Measurements from ENCODE around the gene SLC66A1. TPM values are rescaled to one million over a fixed set of nuclear protein-coding genes. Genes with fewer than 3 reads are reported as not detected.
A peak's percentile ranks its signal among the peaks of the same experiment; 100 is the strongest.

SLC66A1 gene
- polyA plus RNA-seq, 2 of the 4 experiments (the other 2 are of a cell fraction), result 5.6 to 12.6 TPM

- no peak for ATAC-seq
- POLR2A ChIA-PET, result no interaction called here
- no peaks in the 10 kb centered on the region for H3K4me1 ChIP-seq
- CTCF ChIA-PET, result interaction anchor here (1.1 kb wide), 1 partner anchor 9 kb away, joined by 3 read pairs; no protein-coding TSS in a partner anchor
- TF ChIP-seq GATA3 (IDR thresholded peaks at IDR 0.05; ENCODE audit: borderline replicate concordance), result no peak
- no peak for TF ChIP-seq TP53 (CRISPR knock-in tag; IDR thresholded peaks at IDR 0.05)
- no peak for TF ChIP-seq HEYL (CRISPR knock-in tag; IDR thresholded peaks at IDR 0.05)
- no peak for TF ChIP-seq MAX (IDR thresholded peaks at IDR 0.05)
- no peak for TF ChIP-seq ZSCAN20 (CRISPR knock-in tag; IDR thresholded peaks at IDR 0.05)
- TF ChIP-seq RCOR1 (IDR thresholded peaks at IDR 0.05; ENCODE audit: low read depth, low read length), result no peak
- H3K27ac ChIP-seq, result no peak overlapping the region
- no peak overlapping the region for H3K4me3 ChIP-seq
- WGBS (ENCODE audit: missing lambda C conversion rate), result 89% methylated on average over 13 of the region's 19 CpGs
- FAIRE-seq, result no peak
- DNase-seq (ENCODE audit: low read depth in 1 of 2, low spot score in 1 of 2), result no peak
- H3K4me2 ChIP-seq, result no peak overlapping the region
- no peaks in the 10 kb centered on the region for H3K9me3 ChIP-seq
These were observed 13.3 kb downstream of the SLC66A1 start for GRCh38 chr1:19325368-19325957.

GRCh38 chr1:19325958-19326747 is 14.0 kb downstream of the SLC66A1 start:
- peak in 1 of 2 experiments; percentile 49; a peak in 3 of 6 replicates for ATAC-seq
- TF ChIP-seq ZFP36 (IDR thresholded peaks at IDR 0.05; ENCODE audit: borderline replicate concordance, partially characterized antibody), result peak; percentile 28
- TF ChIP-seq NPAS2 (CRISPR knock-in tag; IDR thresholded peaks at IDR 0.05; ENCODE audit: borderline replicate concordance), result no peak
- no peak overlapping the region for H3K27ac ChIP-seq
- CTCF ChIA-PET, result interaction anchor here (1.1 kb wide), 1 partner anchor 10 kb away, joined by 3 read pairs; no protein-coding TSS in a partner anchor
- H3K4me2 ChIP-seq, result no peak overlapping the region
- H3K4me3 ChIP-seq, result no peak overlapping the region
- H3K9me3 ChIP-seq, result no peaks in the 10 kb centered on the region
- 90% methylated on average over 14 of the region's 32 CpGs for WGBS (ENCODE audit: missing lambda C conversion rate)
- POLR2A ChIA-PET, result no interaction called here
- no peaks in the 10 kb centered on the region for H3K4me1 ChIP-seq
- no peak for DNase-seq (ENCODE audit: low read depth in 1 of 2, low spot score in 1 of 2)
- no peak for FAIRE-seq

GRCh38 chr1:19326748-19327065 is 14.6 kb downstream of the SLC66A1 start:
- TF ChIP-seq EHMT2 (IDR thresholded peaks at IDR 0.05; ENCODE audit: low read depth) (no peak), ZFP36 (IDR thresholded peaks at IDR 0.05; ENCODE audit: borderline replicate concordance, partially characterized antibody) (no peak)
- ChIA-PET POLR2A (no interaction called here), CTCF (no interaction called here)
- ATAC-seq, result no peak
- Histone ChIP-seq H3K27ac (no peak overlapping the region), H3K4me3 (no peak overlapping the region), H3K4me2 (no peak overlapping the region), H3K4me1 (no peaks in the 10 kb centered on the region), H3K9me3 (no peaks in the 10 kb centered on the region)
- no peak for FAIRE-seq
- WGBS (ENCODE audit: missing lambda C conversion rate), result 96% methylated on average over 4 of the region's 6 CpGs
- no peak for DNase-seq (ENCODE audit: low read depth in 1 of 2, low spot score in 1 of 2)

- ChIA-PET POLR2A (no interaction called here), CTCF (no interaction called here)
- Histone ChIP-seq H3K4me2 (no peak overlapping the region), H3K4me1 (no peaks in the 10 kb centered on the region), H3K27ac (no peak overlapping the region), H3K4me3 (no peak overlapping the region), H3K9me3 (no peaks in the 10 kb centered on the region)
- no peak for TF ChIP-seq ZSCAN20 (CRISPR knock-in tag; IDR thresholded peaks at IDR 0.05)
- no peak for TF ChIP-seq FOSB (CRISPR knock-in tag; IDR thresholded peaks at IDR 0.05)
- no peak for TF ChIP-seq NFE2L2 (conservative IDR thresholded peaks at IDR 0.05; ENCODE audit: low read length)
- TF ChIP-seq GATA3 (IDR thresholded peaks at IDR 0.05; ENCODE audit: borderline replicate concordance), result no peak
- TF ChIP-seq PBX3 (IDR thresholded peaks at IDR 0.05), result no peak
- no peak for TF ChIP-seq EHF (CRISPR knock-in tag; IDR thresholded peaks at IDR 0.05)
- TF ChIP-seq EP300 (IDR thresholded peaks at IDR 0.05), result no peak
- no peak for TF ChIP-seq HOXA7 (CRISPR knock-in tag; IDR thresholded peaks at IDR 0.05)
- TF ChIP-seq MAZ (IDR thresholded peaks at IDR 0.05; ENCODE audit: borderline replicate concordance, low read depth, low read length), result no peak
- TF ChIP-seq EHMT2 (IDR thresholded peaks at IDR 0.05; ENCODE audit: low read depth), result no peak
- TF ChIP-seq NPAS2 (CRISPR knock-in tag; IDR thresholded peaks at IDR 0.05; ENCODE audit: borderline replicate concordance), result no peak
- TF ChIP-seq KDM5A (IDR thresholded peaks at IDR 0.05), result no peak
- no peak for TF ChIP-seq ESRRA (IDR thresholded peaks at IDR 0.05; ENCODE audit: borderline replicate concordance, low read length)
- TF ChIP-seq PHF8 (IDR thresholded peaks at IDR 0.05; ENCODE audit: borderline replicate concordance, low read depth), result no peak
- TF ChIP-seq SREBF2 (IDR thresholded peaks at IDR 0.05), result no peak
- TF ChIP-seq REST (IDR thresholded peaks at IDR 0.05), result no peak
- no peak for TF ChIP-seq KDM1A (IDR thresholded peaks at IDR 0.05; ENCODE audit: low read depth)
- TF ChIP-seq ELK1 (IDR thresholded peaks at IDR 0.05; ENCODE audit: low read depth, low read length), result no peak
- TF ChIP-seq HOXB5 (CRISPR knock-in tag; IDR thresholded peaks at IDR 0.05), result no peak
- no peak for ATAC-seq
- no peak for DNase-seq (ENCODE audit: low read depth in 1 of 2, low spot score in 1 of 2)
- 94% methylated on average over 12 of the region's 16 CpGs for WGBS (ENCODE audit: missing lambda C conversion rate)
- no peak for FAIRE-seq
These were observed 15.2 kb downstream of the SLC66A1 start for GRCh38 chr1:19327301-19327700.

All from A549 (cell line).